Neutrophil (primary cell): ENCODE measurements around the gene ZSCAN20.

Source experiments
- H3K27ac ChIP-seq: fragments of 200-600 bp; sonication (generic); 2 replicates; pipeline ENCODE4 v1.5.1; 2016; ENCODE audit warnings: mild to moderate bottlenecking, moderate library complexity
- H3K27me3 ChIP-seq: fragments of 200-600 bp; sonication (generic); 2 replicates; pipeline ENCODE4 v1.6.0; 2016; ENCODE audit warnings: mild to moderate bottlenecking
- H3K36me3 ChIP-seq: fragments of 200-600 bp; sonication (generic); 2 replicates; pipeline ENCODE4 v1.5.1; 2017
- H3K4me1 ChIP-seq, 2 experiments: fragments of 200-600 bp in 1 of 2; sonication (generic) in 1 of 2; 1 replicate in 1 of 2; 2 replicates in 1 of 2; pipeline versions ENCODE4 v1.5.1 to v1.6.1; 2013 to 2016; ENCODE audit warnings: low read depth in 1 of 2, low read length in 1 of 2, mild to moderate bottlenecking in 1 of 2, moderate library complexity in 1 of 2; ENCODE audit not compliant: control insufficient read depth in 1 of 2, insufficient read depth in 1 of 2
- H3K4me3 ChIP-seq, 2 experiments: fragments of 200-600 bp in 1 of 2; sonication (generic) in 1 of 2; 1 replicate in 1 of 2; 2 replicates in 1 of 2; pipeline ENCODE4 v1.5.1; 2013 to 2016; ENCODE audit warnings: low read depth in 1 of 2, low read length in 1 of 2, mild to moderate bottlenecking in 1 of 2, moderate library complexity in 1 of 2
- H3K9me3 ChIP-seq: fragments of 200-600 bp; sonication (generic); 2 replicates; pipeline ENCODE4 v1.5.1; 2016
- TF ChIP-seq, protein P1 (sequence below): fragments of 200-600 bp; sonication (generic); IDR thresholded peaks from 2 replicates; pipeline ENCODE4 v1.5.1; 2016; ENCODE audit warnings: antibody characterized with exemption

ZSCAN20 gene

DNA sequence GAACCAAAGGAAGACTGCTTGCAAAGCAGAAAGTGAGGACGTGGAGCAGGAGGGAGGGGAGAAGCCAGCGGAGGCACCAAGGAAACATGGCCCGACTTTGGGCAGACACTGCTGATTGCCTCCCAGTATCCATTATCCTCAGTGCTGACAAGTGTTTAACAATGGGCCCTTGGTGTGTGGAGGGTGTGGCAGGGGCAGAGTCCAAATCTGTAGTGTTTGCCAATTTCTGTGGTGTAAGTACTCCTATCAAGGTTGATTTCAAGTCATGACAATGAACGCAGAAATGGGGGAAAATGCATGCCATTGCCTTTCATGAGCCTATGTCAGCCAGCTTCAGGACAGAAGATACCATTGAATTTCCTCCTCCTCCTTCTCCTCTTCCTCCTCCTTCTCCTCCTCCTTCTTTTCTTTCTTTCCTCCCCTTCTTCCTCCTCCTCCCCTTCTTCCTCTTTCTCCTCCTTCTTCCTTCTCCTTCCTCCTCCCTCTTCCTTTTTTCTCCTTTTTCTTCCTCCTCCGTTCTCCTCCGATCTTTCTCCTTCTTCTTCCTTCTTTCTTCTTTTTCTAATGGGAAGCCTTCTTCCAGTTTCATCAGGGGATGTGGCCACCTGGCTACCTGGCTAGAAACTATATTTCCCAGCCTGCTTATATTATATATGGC lies 31.2 kb upstream of the ZSCAN20 start:
- Histone ChIP-seq H3K9me3 (no peaks in the 10 kb centered on the region), H3K4me3 (no peak overlapping the region), H3K4me1 (no peaks in the 10 kb centered on the region), H3K27ac (no peak overlapping the region), H3K27me3 (no peaks in the 10 kb centered on the region), H3K36me3 (no peaks in the 10 kb centered on the region)
- TF ChIP-seq, protein P1, sequence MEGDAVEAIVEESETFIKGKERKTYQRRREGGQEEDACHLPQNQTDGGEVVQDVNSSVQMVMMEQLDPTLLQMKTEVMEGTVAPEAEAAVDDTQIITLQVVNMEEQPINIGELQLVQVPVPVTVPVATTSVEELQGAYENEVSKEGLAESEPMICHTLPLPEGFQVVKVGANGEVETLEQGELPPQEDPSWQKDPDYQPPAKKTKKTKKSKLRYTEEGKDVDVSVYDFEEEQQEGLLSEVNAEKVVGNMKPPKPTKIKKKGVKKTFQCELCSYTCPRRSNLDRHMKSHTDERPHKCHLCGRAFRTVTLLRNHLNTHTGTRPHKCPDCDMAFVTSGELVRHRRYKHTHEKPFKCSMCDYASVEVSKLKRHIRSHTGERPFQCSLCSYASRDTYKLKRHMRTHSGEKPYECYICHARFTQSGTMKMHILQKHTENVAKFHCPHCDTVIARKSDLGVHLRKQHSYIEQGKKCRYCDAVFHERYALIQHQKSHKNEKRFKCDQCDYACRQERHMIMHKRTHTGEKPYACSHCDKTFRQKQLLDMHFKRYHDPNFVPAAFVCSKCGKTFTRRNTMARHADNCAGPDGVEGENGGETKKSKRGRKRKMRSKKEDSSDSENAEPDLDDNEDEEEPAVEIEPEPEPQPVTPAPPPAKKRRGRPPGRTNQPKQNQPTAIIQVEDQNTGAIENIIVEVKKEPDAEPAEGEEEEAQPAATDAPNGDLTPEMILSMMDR, result no peak

DNA sequence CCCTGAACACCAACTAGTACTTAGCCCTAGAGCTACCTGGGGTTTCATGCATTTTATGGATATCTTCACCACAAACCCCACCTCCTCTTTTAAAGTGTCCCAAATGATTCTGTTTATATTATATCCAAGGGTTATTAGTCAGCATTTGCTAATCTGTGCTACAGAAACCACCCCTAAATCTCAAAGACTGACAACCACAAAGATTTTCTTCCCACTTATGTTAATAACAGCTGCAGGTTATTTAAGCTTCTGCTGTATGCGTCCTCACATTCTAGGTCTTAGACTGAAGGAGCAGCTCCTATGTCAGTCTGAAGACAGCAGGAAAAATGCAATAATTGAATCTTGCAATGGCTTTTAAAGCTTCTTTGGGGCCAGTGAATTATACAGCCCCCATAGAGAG lies 30.3 kb upstream of the ZSCAN20 start:
- Histone ChIP-seq H3K4me3 (no peak overlapping the region), H3K4me1 (no peaks in the 10 kb centered on the region), H3K36me3 (no peaks in the 10 kb centered on the region), H3K27ac (no peak overlapping the region), H3K27me3 (no peaks in the 10 kb centered on the region), H3K9me3 (no peaks in the 10 kb centered on the region)
- TF ChIP-seq, protein P1, result no peak

DNA sequence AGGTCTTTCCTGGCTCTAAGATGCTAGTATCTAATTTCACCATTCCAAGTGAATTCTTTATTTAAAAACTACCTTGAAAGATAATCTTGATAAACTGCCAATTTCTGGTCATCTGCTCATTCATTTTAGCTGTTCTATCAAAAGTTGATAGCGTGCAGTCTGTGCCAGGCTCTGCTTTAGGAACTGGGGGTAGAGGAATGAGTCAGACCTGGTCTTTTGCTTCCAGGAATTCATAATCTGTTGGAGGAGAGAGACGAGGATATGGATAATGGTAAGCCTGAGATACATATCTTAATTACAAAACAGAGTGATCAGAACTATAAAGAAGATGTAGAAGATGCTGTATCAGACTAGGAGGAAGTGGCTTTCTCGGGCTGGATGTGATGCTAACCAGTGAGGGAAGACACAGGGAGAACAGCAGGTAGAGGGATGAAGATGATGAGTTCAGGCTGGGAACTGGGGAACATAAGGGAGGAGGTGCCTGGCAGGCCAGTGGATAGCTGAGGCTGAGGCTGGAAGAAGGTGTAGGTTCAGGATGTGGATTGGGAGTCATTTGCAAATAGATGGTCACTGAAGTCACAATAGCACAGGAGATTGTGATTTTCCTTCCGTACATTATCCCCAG lies 29.3 kb upstream of the ZSCAN20 start:
- Histone ChIP-seq H3K9me3 (no peaks in the 10 kb centered on the region), H3K27me3 (no peaks in the 10 kb centered on the region), H3K27ac (no peak overlapping the region), H3K36me3 (no peaks in the 10 kb centered on the region), H3K4me1 (no peaks in the 10 kb centered on the region), H3K4me3 (no peak overlapping the region)
- TF ChIP-seq, protein P1, result no peak

DNA sequence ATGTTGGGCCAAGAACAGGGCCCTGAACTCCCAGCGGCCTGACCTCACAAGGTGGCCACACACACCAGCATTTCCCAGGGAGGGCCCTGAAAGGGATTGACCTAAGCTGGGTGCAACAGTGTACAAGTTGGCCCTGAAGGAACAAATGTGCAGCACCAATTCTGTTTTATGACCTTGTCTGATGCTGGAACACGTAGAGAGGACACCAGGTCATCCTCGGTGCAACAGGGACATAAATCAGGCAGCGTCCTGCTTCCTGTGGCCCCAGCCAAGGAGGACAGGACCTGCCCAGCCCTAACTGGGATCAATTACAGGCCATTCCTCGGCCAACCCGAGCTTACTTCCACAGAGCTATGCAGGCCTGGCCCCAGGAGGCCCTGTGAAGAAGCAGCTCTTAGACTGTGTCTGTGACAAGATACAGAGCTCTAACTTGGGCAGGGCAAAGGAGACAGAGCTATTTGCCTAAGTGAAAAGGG lies 28.7 kb upstream of the ZSCAN20 start:
- Histone ChIP-seq H3K27ac (no peak overlapping the region), H3K4me1 (no peaks in the 10 kb centered on the region), H3K4me3 (no peak overlapping the region)

DNA sequence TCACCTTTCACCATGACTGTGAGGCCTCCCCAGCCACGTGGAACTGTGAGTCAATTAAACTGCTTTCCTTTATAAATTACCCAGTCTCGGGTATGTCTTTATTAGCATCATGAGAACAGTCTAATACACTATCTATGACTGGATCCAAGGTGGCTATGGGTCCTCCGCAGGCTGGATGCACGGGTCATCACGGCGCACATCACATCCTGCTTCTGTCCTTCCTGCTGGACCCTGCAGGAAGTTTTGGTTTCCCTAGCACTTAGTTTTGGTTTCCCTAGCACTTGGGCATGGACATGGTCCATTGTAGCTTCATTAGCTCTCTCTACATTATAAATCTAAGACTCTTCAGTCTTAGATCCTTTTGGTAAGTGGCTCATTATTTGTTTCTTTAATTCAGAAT lies 27.3 kb upstream of the ZSCAN20 start:
- Histone ChIP-seq H3K9me3 (no peaks in the 10 kb centered on the region), H3K27me3 (no peaks in the 10 kb centered on the region), H3K36me3 (no peaks in the 10 kb centered on the region), H3K27ac (no peak overlapping the region), H3K4me1 (no peaks in the 10 kb centered on the region), H3K4me3 (no peak overlapping the region)
- TF ChIP-seq, protein P1, result no peak

More for the DNA sequence above, 28.7 kb upstream of the ZSCAN20 start:
- Histone ChIP-seq H3K36me3 (no peaks in the 10 kb centered on the region), H3K27me3 (no peaks in the 10 kb centered on the region), H3K9me3 (no peaks in the 10 kb centered on the region)
- TF ChIP-seq, protein P1, result no peak
